Measurements from ENCODE around the gene JAKMIP1. TPM values are rescaled to one million over a fixed set of nuclear protein-coding genes. Genes with fewer than 3 reads are reported as not detected.

Gene JAKMIP1
- total RNA-seq, 2 experiments from 2014 or later: 4.0 to 5.1 TPM

- TF ChIP-seq EZH2phosphoT487 (IDR thresholded peaks at IDR 0.05; ENCODE audit: borderline replicate concordance, low read depth, low read length) (no peak), CTCF (conservative IDR thresholded peaks at IDR 0.05; ENCODE audit: low read length) (no peak)
- ChIA-PET CTCF (ENCODE audit: unreplicated experiment) (no interaction called here), POLR2A (no interaction called here)
- intact Hi-C loops (cut with micrococcal nuclease; ENCODE audit: unreplicated experiment): no loop called here
- no peaks in the 10 kb centered on the region for H3K79me2 ChIP-seq (ENCODE audit: insufficient read depth, low read depth, low read length)
- H3K36me3 ChIP-seq (ENCODE audit: insufficient read depth, low read length): no peaks in the 10 kb centered on the region
- H3K4me1 ChIP-seq (ENCODE audit: insufficient read depth, low read length, poor library complexity, severe bottlenecking): no peaks in the 10 kb centered on the region
- H2AFZ ChIP-seq (ENCODE audit: low read length): no peak overlapping the region
- H3K4me2 ChIP-seq (ENCODE audit: low read length): no peak overlapping the region
- DNase-seq (ENCODE audit: low spot score): no peak
- no peak overlapping the region for H3K27ac ChIP-seq (ENCODE audit: low read depth, low read length, poor library complexity, severe bottlenecking)
- H3K4me3 ChIP-seq (ENCODE audit: low read depth, low read length, poor library complexity, severe bottlenecking): no peak overlapping the region
- H3K9me2 ChIP-seq (ENCODE audit: insufficient read depth, low read length): no peaks in the 10 kb centered on the region
- no TSS peak for BruUV-seq (replicated peaks)
- no peaks in the 10 kb centered on the region for H3K9me3 ChIP-seq (ENCODE audit: low read length)
- no peaks in the 10 kb centered on the region for H4K20me1 ChIP-seq (ENCODE audit: insufficient read depth, low read length)
Measured at GRCh38 chr4:6118201-6118600, 82.1 kb downstream of the JAKMIP1 start.

GRCh38 chr4:6116696-6117285, 83.6 kb downstream of the JAKMIP1 start:
- ChIA-PET CTCF (ENCODE audit: unreplicated experiment) (no interaction called here), POLR2A (no interaction called here)
- TF ChIP-seq EZH2phosphoT487 (IDR thresholded peaks at IDR 0.05; ENCODE audit: borderline replicate concordance, low read depth, low read length) (no peak), CTCF (conservative IDR thresholded peaks at IDR 0.05; ENCODE audit: low read length) (no peak)
- H3K9me3 ChIP-seq (ENCODE audit: low read length): no peaks in the 10 kb centered on the region
- intact Hi-C loops (cut with micrococcal nuclease; ENCODE audit: unreplicated experiment): no loop called here
- H4K20me1 ChIP-seq (ENCODE audit: insufficient read depth, low read length): no peaks in the 10 kb centered on the region
- no TSS peak for BruUV-seq (replicated peaks)
- no peaks in the 10 kb centered on the region for H3K36me3 ChIP-seq (ENCODE audit: insufficient read depth, low read length)
- no peak overlapping the region for H3K27ac ChIP-seq (ENCODE audit: low read depth, low read length, poor library complexity, severe bottlenecking)
- no peak for DNase-seq (ENCODE audit: low spot score)
- no peaks in the 10 kb centered on the region for H3K4me1 ChIP-seq (ENCODE audit: insufficient read depth, low read length, poor library complexity, severe bottlenecking)
- no peak overlapping the region for H3K4me3 ChIP-seq (ENCODE audit: low read depth, low read length, poor library complexity, severe bottlenecking)
- no peak overlapping the region for H2AFZ ChIP-seq (ENCODE audit: low read length)
- no peaks in the 10 kb centered on the region for H3K79me2 ChIP-seq (ENCODE audit: insufficient read depth, low read depth, low read length)
- no peak overlapping the region for H3K4me2 ChIP-seq (ENCODE audit: low read length)
- H3K9me2 ChIP-seq (ENCODE audit: insufficient read depth, low read length): no peaks in the 10 kb centered on the region

- Histone ChIP-seq H3K9me3 (ENCODE audit: low read length) (no peaks in the 10 kb centered on the region), H2AFZ (ENCODE audit: low read length) (no peak overlapping the region), H3K4me3 (ENCODE audit: low read depth, low read length, poor library complexity, severe bottlenecking) (no peak overlapping the region), H3K4me1 (ENCODE audit: insufficient read depth, low read length, poor library complexity, severe bottlenecking) (no peaks in the 10 kb centered on the region), H3K27ac (ENCODE audit: low read depth, low read length, poor library complexity, severe bottlenecking) (no peak overlapping the region), H4K20me1 (ENCODE audit: insufficient read depth, low read length) (no peaks in the 10 kb centered on the region), H3K79me2 (ENCODE audit: insufficient read depth, low read depth, low read length) (no peaks in the 10 kb centered on the region), H3K9me2 (ENCODE audit: insufficient read depth, low read length) (no peaks in the 10 kb centered on the region), H3K36me3 (ENCODE audit: insufficient read depth, low read length) (no peaks in the 10 kb centered on the region), H3K4me2 (ENCODE audit: low read length) (no peak overlapping the region)
- ChIA-PET CTCF (ENCODE audit: unreplicated experiment) (no interaction called here), POLR2A (interaction anchor here (0.6 kb wide), 1 partner anchor 47 kb away, joined by 3 read pairs; no protein-coding TSS in a partner anchor)
- no peak for DNase-seq (ENCODE audit: low spot score)
- no TSS peak for BruUV-seq (replicated peaks)
- intact Hi-C loops (cut with micrococcal nuclease; ENCODE audit: unreplicated experiment): no loop called here
- no peak for TF ChIP-seq EZH2phosphoT487 (IDR thresholded peaks at IDR 0.05; ENCODE audit: borderline replicate concordance, low read depth, low read length)
- TF ChIP-seq CTCF (conservative IDR thresholded peaks at IDR 0.05; ENCODE audit: low read length): no peak
Measured at GRCh38 chr4:6115746-6116586, 84.4 kb downstream of the JAKMIP1 start.

Data from OCI-LY7 (cell line).